Head of caudate nucleus (tissue), 42 donors: Measurements from ENCODE around the gene EHBP1L1.

Experiments
- DNase-seq, 42 donors: peaks; one replicate each; pipeline versions ENCODE4 v3.0.0 to v3.0.0-alpha.2; 2020 to 2021; ENCODE audit warnings: mixed read lengths in 7 of 42
- intact Hi-C: fragments of 100-400 bp; cut with DNase I; formaldehyde crosslinking; loops from one replicate; pipeline ENCODE4 v1.15.0; 2022

The EHBP1L1 gene

DNA sequence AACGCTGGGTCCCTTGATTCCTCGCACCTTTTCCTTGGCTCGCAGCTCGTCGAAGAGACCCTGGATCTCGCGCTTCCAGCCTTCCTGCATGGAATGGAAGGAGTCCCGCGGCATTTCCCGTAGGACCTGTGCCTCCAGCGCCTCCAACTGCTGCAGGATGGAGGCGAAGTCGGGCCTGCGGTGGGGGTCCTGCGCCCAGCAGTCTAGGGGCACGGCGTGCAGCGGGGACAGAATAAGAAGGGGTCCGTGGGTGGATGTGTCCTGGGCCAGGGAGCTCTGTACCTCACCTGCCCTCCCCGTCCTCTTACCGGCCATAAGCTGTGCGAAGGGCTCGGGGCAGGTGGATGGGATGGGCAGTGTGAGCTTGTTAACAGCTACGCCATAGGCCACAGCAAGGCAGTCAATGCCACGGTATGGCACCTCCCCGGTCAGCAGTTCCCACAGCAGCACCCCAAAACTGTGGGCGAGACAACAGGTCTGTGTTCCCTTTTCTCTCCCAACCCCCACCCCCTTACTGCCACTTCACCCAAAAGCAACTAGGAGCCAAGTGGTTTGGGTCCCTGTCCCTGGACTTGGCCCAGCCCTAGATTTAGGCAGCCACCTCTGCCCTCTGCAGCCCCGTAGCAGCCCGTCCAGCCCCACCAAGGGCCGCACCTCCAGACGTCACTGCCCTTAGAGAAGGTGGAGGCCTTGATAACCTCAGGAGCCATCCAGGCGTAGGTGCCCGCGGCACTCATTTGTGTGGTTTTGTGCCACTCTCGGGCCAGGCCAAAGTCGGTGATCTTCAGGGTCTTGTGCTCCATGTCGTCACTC, 32.0 kb downstream of the EHBP1L1 start:
- intact Hi-C loops = no loop called here
- DNase-seq = no peak

GRCh38 chr11:65609229-65609628, 33.4 kb downstream of the EHBP1L1 start:
- intact Hi-C loops = no loop called here
- DNase-seq = no peak

DNA sequence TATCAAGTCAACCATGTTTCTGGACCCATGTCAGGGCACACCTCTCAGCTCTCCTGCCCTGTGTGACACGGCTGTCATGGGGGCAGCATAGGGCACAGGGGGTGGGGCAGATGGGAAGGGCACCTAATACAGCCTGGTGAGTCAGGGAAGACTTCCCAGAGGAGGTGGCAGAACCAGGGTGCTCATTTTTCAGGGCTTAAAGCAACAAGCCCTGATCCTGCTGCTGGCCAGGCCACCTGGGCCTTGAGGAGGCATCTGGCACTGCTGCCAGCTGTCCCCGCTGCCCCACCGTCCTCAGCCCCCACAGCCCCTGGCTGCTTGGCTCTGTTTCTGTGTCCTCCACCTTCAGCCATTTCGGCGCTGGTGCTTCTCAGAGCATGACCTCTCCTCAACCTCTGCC, 33.8 kb downstream of the EHBP1L1 start:
- no peak for DNase-seq
- intact Hi-C loops = no loop called here

DNA sequence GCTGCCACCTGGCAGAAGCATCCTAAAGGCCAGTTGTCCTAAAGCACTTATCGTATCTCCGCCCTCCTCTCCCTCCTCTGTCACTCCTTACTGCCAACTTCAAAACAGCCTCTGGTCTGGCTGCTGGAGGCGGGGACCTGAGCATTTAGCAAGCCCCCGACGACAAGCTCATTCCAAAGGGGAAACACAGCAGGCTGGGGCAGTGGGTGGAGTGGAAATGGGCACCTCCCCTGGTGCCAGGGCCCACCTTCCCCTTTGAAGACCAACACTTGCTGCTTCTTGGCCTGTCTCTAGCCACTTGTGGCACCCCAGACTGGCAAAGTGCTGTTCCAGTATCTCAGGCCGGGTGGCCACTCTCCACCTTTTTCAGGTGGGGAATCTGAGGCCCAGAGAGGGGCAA, 34.6 kb downstream of the EHBP1L1 start:
- intact Hi-C loops = no loop called here
- peak in 2 of 42 donors; percentile 39 to 50 for DNase-seq

DNA sequence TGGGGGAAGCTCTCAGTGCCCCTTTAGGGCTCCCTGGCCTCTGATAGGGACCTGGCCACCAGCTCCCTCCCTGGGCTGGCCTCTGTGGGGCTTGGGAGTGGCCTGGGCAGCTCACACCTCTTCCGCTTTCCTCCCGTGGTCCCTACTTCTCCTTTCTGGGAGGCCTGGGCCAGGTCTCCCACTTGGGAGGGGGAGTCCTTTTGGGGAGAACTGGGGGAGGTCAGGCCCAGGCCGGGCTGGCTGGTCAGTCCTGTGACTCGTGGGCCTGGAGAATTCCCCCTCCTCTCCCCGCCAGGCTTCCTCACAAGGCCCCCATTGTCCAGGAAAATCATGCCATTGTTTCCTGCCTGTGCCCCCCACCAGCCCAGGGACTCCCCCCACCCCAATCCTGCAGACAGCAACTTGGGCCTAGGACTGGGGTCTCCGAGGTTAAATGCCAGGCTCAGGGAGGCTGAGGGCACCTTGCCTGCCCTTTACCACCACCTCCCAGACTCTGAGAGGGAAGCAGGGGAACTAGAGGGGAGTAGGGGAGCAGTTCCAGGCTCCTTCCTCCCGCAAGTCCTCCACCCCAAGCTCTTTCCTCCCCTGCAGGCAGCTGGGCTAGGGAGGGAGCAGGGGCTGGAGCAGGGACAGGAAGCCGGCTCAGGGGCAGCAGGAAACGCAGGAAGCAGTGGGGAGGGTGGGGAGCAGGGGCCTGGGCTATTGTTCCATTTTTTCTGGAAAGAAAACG, 35.3 kb downstream of the EHBP1L1 start:
- intact Hi-C loops = no loop called here
- DNase-seq = peak; percentile 68 to 94 (median 85)

- intact Hi-C loops = no loop called here
- peak in 2 of 42 donors; percentile 19 to 44 for DNase-seq
These were observed 36.1 kb downstream of the EHBP1L1 start for GRCh38 chr11:65611758-65612603.

DNA sequence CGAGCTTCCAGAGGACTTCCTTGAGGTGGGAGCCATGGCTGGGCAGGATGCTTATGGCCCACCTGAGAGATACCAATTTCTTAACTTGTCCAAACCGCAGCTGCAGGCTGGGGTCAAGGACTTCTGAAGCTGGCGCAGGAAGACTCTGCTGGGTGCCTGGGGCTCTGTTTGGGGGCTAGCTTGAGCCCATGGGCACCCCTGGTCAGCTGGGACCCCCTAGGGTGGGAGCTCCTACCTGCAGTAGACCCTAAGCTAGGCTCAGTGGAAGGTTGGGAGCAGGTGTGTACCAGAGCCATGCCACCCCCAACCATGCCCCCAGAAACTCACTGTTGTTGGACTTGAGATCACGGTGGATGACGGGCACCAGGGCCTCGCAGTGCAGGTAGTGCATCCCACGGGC, 36.8 kb downstream of the EHBP1L1 start:
- intact Hi-C loops = no loop called here
- no peak for DNase-seq

- intact Hi-C loops = no loop called here
- DNase-seq = peak in 7 of 42 donors; percentile 19 to 44 (median 26)
These were observed 37.5 kb downstream of the EHBP1L1 start for GRCh38 chr11:65613091-65613928.

DNA sequence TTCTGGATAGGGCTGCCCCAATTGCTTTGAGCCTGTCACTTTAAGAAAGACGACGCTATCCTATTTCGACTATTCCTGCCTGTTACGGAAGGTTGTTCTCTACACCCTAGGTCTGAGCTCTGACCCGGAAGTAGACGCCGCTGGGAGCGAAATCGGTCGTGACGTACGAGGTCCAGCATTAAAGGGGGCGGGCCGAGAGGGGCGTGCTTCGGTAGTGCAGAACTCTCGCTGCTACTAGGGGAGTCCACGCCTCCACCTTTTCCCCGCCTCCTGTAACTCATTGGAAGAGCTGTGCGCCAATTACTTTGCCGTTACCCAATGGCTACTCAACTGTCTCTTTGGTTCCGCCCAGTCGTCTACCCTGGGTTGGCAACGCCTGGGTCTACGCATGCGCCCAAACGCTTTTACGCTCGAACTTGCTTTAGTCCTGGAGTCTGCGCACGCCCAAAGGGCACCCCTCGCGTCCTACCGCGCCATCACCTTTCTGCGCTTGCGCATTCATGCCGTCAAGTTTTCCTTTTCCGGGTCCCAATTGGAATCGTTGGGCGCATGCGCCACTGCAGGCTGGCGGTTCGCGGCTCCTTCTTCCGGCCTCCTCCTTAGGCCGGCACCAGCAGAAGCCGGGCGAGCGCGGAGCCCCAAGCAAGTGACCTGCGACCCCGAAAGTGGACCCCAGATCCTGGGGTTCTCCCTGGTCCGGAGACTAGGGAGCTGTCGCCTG, 39.5 kb downstream of the EHBP1L1 start, which contains the start of gene PCNX3:
PCNX3 (plus strand) TSS at position 548 of the 721 bp plus-strand sequence. CDS start 536 bp downstream, outside the sequence.
- intact Hi-C loops = loop anchor here (2.0 to 5.0 kb wide), 2 partner anchors 37 to 45 kb away; partner anchors contain the start of gene ZNRD2
- peak; percentile 99 to 100 (median 100) for DNase-seq

DNA sequence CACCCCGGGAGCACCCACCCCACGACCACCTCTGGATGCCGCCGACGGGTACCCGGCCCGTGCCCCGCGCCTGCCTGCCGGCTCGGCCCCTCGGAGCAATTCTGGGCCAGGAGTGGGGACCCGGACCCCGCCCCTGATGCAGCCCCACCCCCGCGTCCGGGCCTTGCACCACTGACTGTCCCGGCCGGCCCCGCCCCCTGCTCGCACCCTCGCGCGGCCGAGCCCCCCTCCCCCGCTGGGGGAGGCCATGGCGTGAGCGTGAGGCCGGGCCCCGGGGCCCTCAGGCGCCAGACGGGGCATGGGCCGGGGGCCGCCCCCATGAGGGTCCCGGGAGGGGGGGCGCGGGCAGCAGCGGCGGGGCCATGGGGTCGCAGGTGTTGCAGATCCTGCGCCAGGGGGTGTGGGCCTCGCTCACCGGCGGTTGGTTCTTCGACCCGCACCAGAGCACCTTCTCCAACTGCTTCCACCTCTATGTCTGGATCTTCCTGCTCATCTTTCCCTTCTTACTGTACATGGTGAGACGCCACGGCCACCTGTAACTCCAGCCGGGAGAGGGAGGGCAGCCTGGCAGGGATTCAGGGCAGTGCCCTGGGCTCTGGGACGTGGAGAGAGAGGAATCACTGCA, 40.2 kb downstream of the EHBP1L1 start:
- peak in 2 of 42 donors; percentile 9 to 18 for DNase-seq
- intact Hi-C loops = loop anchor here (2.0 to 5.0 kb wide), 2 partner anchors 36 to 45 kb away; partner anchors contain the start of gene ZNRD2

- no peak for DNase-seq
These were observed 40.7 kb downstream of the EHBP1L1 start for GRCh38 chr11:65616575-65617001.

DNA sequence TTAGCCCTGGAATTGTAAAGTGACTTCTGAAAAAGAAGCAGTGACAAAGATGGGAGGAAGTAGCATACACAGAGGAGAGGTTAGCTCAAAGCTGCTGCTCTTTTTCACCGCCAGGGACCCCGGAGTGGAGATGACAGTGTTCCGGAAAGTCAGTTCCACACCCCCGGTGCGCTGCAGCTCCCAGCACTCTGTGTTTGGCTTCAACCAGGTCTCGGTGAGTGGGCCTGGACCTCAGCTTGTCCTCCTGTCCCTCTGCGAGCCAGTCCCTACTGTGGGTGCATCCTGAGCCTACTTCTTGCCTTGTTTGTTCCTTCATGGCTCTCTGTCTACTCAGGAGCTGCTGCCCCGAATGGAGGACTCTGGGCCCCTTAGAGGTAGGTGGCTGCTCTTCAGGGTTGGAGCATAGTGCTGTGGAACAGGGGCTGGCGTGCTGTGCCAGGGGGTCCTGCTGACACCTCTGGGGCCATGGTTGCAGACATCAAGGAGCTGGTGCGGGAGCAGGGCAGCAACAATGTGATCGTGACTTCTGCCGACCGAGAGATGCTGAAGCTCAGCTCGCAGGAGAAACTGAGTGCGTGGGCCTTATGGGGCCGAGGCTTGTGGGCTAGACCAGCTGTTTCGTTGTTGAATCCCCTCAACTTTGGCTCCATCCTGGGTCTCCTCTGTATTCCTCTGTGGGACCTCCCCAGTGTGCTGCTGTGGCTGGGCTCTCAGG, 41.4 kb downstream of the EHBP1L1 start:
- intact Hi-C loops = loop anchor here (5.0 kb wide), 1 partner anchor 35 kb away; no protein-coding TSS in a partner anchor

More at GRCh38 chr11:65616575-65617001, 40.7 kb downstream of the EHBP1L1 start:
- intact Hi-C loops = loop anchor here (5.0 kb wide), 1 partner anchor 36 kb away; no protein-coding TSS in a partner anchor

DNA sequence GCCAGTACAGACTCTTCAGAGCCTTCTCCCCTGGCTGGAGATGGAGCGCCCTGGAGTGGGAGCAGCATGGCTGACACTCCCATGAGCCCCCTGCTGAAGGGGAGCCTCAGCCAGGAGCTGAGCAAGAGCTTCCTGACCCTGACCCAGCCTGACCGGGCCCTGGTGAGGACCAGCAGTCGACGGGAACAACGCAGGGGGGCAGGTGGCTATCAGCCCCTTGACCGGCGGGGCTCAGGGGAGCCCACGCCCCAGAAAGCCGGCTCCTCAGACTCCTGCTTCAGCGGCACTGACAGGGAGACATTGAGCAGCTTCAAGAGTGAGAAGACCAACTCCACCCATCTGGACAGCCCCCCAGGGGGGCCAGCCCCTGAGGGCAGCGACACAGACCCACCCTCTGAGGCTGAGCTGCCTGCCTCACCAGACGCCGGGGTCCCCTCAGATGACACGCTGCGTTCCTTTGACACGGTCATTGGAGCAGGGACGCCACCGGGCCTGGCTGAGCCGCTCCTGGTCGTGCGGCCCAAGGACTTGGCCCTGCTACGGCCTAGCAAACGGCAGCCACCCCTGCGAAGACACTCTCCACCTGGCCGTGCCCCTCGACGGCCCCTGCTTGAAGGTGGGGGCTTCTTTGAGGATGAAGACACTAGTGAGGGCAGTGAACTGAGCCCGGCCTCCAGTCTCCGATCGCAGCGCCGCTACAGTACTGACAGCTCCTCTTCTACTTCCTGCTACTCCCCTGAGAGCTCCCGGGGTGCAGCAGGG, 42.3 kb downstream of the EHBP1L1 start:
- intact Hi-C loops = loop anchor here (5.0 kb wide), 1 partner anchor 34 kb away; no protein-coding TSS in a partner anchor

More for the DNA sequence above, 41.4 kb downstream of the EHBP1L1 start:
- no peak for DNase-seq

DNA sequence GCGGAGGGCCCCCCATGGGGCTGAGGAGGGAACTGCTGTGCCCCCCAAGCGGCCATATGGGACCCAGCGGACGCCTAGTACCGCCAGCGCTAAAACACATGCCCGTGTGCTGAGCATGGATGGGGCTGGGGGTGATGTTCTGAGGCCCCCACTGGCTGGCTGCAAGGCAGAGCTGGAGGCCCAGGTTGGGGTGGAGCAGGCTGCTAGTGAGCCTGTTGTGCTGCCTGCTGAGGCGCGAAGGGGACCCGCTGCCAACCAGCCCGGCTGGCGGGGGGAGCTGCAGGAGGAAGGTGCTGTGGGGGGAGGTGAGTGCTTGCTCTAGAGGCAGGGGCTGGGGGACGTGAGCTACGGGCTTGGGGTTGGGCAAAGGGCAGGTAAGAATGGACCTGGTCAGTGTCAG, 42.9 kb downstream of the EHBP1L1 start:
- intact Hi-C loops = loop anchor here (5.0 kb wide), 1 partner anchor 34 kb away; no protein-coding TSS in a partner anchor
- no peak for DNase-seq

More for the DNA sequence above, 42.3 kb downstream of the EHBP1L1 start:
- DNase-seq = no peak

GRCh38 chr11:65619281-65619928, 43.6 kb downstream of the EHBP1L1 start:
- no peak for DNase-seq
- intact Hi-C loops = loop anchor here (5.0 kb wide), 1 partner anchor 33 kb away; no protein-coding TSS in a partner anchor
